PFSK-1 (cell line): ENCODE data around the gene JAGN1.

Source experiments
- FOXP2 ChIP-seq: optimal IDR thresholded peaks from 2 replicates; pipeline ENCODE3; 2011; ENCODE audit warnings: borderline replicate concordance, control low read depth, inconsistent platforms; ENCODE audit not compliant: insufficient read depth; ENCODE audit errors: extremely low read length, extremely low read depth
- POLR2AphosphoS5 ChIP-seq: IDR thresholded peaks from 2 replicates; pipeline ENCODE4 v1.6.1; 2012; ENCODE audit warnings: low read depth, mild to moderate bottlenecking, control low read depth, low read length, moderate library complexity
- SIN3A ChIP-seq: IDR thresholded peaks from 2 replicates; pipeline ENCODE4 v1.6.1; 2012; ENCODE audit warnings: mild to moderate bottlenecking, low read length, moderate library complexity, borderline replicate concordance; ENCODE audit not compliant: insufficient read depth
- TAF1 ChIP-seq: IDR thresholded peaks from 2 replicates; pipeline ENCODE4 v1.6.1; 2012; ENCODE audit warnings: low read length, control low read depth, borderline replicate concordance; ENCODE audit not compliant: insufficient read depth
- TF ChIP-seq, protein P1 (sequence below), 2 experiments: IDR thresholded peaks; 2 replicates each; pipeline versions ENCODE4 v1.6.1 to v1.8.0; 2011 to 2012; ENCODE audit warnings: low read depth in 2 of 2, low read length in 2 of 2, control low read depth in 1 of 2, inconsistent platforms in 1 of 2, mild to moderate bottlenecking in 1 of 2, moderate library complexity in 1 of 2; ENCODE audit not compliant: insufficient read depth in 1 of 2

JAGN1 gene

DNA sequence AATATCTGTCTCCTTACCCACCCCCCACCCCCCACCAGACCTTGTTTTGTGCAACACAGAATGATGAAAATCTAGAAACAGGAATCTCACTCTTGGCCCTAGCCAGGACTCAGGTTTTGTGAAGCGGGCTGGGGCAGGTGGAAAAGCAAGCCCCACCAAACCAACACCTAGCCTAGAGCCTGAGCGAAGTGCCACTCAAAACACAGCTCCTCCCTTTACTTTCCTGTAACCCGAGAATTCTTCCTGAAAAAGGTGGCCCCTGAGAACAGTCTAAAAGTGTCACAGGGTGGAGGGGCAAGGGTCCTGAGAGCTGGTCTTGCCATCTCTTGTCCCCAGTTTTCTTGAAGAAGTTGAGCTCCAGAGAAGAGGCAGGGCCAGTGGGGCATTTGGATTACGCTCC lies 29.2 kb upstream of the JAGN1 start:
- TF ChIP-seq, protein P1, sequence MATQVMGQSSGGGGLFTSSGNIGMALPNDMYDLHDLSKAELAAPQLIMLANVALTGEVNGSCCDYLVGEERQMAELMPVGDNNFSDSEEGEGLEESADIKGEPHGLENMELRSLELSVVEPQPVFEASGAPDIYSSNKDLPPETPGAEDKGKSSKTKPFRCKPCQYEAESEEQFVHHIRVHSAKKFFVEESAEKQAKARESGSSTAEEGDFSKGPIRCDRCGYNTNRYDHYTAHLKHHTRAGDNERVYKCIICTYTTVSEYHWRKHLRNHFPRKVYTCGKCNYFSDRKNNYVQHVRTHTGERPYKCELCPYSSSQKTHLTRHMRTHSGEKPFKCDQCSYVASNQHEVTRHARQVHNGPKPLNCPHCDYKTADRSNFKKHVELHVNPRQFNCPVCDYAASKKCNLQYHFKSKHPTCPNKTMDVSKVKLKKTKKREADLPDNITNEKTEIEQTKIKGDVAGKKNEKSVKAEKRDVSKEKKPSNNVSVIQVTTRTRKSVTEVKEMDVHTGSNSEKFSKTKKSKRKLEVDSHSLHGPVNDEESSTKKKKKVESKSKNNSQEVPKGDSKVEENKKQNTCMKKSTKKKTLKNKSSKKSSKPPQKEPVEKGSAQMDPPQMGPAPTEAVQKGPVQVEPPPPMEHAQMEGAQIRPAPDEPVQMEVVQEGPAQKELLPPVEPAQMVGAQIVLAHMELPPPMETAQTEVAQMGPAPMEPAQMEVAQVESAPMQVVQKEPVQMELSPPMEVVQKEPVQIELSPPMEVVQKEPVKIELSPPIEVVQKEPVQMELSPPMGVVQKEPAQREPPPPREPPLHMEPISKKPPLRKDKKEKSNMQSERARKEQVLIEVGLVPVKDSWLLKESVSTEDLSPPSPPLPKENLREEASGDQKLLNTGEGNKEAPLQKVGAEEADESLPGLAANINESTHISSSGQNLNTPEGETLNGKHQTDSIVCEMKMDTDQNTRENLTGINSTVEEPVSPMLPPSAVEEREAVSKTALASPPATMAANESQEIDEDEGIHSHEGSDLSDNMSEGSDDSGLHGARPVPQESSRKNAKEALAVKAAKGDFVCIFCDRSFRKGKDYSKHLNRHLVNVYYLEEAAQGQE (IDR thresholded peaks at IDR 0.05; ENCODE audit: insufficient read depth in 1 of 2, low read depth in 2 of 2, low read length in 2 of 2): no peak
- no peak for TF ChIP-seq TAF1
- TF ChIP-seq POLR2AphosphoS5: no peak
- no peak for TF ChIP-seq SIN3A
- no peak for TF ChIP-seq FOXP2

GRCh38 chr3:9861626-9862130 lies 28.7 kb upstream of the JAGN1 start:
- TF ChIP-seq POLR2AphosphoS5 (no peak), FOXP2 (no peak), SIN3A (no peak), TAF1 (no peak)
- TF ChIP-seq, protein P1 (IDR thresholded peaks at IDR 0.05; ENCODE audit: insufficient read depth in 1 of 2, low read depth in 2 of 2, low read length in 2 of 2): no peak

DNA sequence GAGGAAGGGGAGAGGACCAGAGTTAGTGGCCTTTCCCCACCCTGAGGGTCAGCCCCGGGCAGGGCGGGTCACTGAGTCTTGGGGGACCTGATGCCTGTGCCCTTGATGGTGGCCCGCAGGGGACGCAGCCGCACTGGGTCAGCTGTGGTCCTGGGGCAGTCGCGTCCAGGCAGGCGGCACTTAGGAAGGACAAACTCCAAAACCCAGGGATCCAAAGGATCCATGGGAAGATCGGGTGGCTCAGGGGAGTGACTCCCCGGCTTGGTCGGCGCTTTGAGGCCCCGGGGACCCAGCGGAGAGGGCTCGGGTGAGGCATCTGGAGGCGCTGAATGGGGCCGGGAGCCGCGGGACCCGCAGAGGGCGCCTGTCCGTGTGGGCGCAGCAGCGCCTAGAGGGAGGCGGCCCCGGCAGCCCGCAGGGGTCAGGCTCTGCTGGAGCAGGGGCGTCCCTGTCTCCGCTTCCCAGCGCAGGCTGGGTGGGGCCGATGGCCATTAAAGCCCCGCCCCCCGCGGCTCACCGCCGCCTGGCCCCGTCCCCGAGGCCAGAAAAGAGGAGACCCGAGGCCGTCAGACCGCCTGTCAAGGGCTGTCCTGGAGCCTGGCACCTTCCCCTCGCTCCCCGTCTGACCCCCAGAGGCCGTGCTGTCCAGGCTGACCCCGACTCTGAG lies 27.9 kb upstream of the JAGN1 start:
- no peak for TF ChIP-seq TAF1
- no peak for TF ChIP-seq POLR2AphosphoS5
- TF ChIP-seq SIN3A: no peak
- TF ChIP-seq, protein P1 (IDR thresholded peaks at IDR 0.05; ENCODE audit: insufficient read depth in 1 of 2, low read depth in 2 of 2, low read length in 2 of 2): no peak
- TF ChIP-seq FOXP2: no peak

DNA sequence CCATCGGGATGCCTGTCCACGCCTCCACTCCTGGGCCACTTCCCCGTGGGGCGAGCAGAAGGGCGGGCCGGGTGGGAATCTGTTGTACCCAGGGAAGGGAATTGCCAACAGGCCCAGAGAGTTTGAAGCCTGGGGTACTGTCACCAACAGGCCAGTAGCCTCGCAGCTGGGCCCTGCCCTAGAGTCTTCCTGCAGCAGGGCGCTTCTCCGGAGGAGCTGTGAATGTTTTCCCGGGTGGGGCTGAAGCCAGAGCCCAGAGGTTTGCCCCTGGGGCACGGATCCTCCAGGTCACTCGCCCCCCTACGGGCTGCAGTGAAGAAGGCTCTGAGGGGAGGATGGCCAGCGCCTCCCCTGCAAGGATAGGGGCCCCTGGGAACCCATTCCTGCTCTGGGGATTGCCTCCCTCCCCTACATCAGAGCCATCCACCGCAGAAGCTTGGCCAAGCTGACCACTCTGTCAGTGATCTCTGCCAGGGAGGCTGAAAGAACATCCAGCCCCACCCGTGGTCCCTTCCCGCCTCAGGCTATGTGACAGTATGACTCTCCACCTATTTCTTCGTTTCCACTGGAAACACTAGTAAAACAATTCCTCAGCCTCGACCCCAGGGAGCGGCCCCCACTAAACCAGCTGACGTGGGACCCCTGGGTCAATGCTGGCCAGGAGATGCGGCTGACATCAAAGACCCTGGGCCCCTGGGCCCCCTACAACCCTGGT lies 27.2 kb upstream of the JAGN1 start:
- TF ChIP-seq, protein P1 (IDR thresholded peaks at IDR 0.05; ENCODE audit: insufficient read depth in 1 of 2, low read depth in 2 of 2, low read length in 2 of 2): no peak
- no peak for TF ChIP-seq FOXP2
- no peak for TF ChIP-seq SIN3A
- no peak for TF ChIP-seq POLR2AphosphoS5
- TF ChIP-seq TAF1: no peak
